K562 (cell line): ENCODE data around the gene THOP1. TPM values are rescaled to one million over a fixed set of nuclear protein-coding genes. Genes with fewer than 3 reads are reported as not detected.
A peak's percentile ranks its signal among the peaks of the same experiment; 100 is the strongest.

Source experiments
- ATAC-seq: fragments of 200-7000 bp; cut with Tn5 transposase; 3 replicates; pipeline ENCODE4 v1.9.1; 2020; ENCODE audit warnings: moderate library complexity
- BruUV-seq: library from RNA; stranded (reverse); fragments of 400-500 nt; replicated peaks from 2 replicates; lab custom pipeline; 2021; lab: Mats Ljungman, UMichigan
- CTCF ChIA-PET: fragments of 300-600 bp; formaldehyde crosslinking; extraction: SDS; loops from one replicate; lab custom pipeline; 2021; ENCODE audit warnings: low intra/inter-chr PET ratio; lab: Yijun Ruan, JAX
- POLR2A ChIA-PET: fragments of 300-600, 350-650 bp; sonication (Branson Sonifier 250); formaldehyde crosslinking; extraction: SDS; loops from one replicate; lab custom pipeline; 2021; ENCODE audit warnings: antibody characterized with exemption, inconsistent platforms; lab: Yijun Ruan, JAX
- DNase-seq, 4 experiments: peaks; one replicate each; pipeline versions ENCODE4 v3.0.0 to v3.0.0-alpha.2; 2011 to 2018; ENCODE audit warnings: low spot score in 3 of 4, mixed read lengths in 3 of 4; ENCODE audit errors: extremely low read depth in 1 of 4
- FAIRE-seq: peaks from 2 replicates; lab custom pipeline; 2011; peaks lifted over from hg19 to GRCh38; lab: Jason Lieb, UNC
- H2AFZ ChIP-seq: 2 replicates; pipeline ENCODE4 v1.6.0; 2011; ENCODE audit warnings: low read depth, low read length, control low read depth, inconsistent platforms
- H3K27ac ChIP-seq: fragments of 200-600 bp; 3 replicates; pipeline ENCODE4 v1.8.0; 2011; ENCODE audit warnings: low read depth, mild to moderate bottlenecking, control low read depth, inconsistent platforms, low read length, moderate library complexity, mixed read lengths; ENCODE audit errors: extremely low read depth
- H3K27me3 ChIP-seq, 2 experiments: fragments of 300-600 bp in 1 of 2; 2 replicates in 1 of 2; 3 replicates in 1 of 2; pipeline versions ENCODE4 v1.6.0 to v1.8.0; 2011; ENCODE audit warnings: inconsistent platforms in 2 of 2, low read length in 2 of 2, mild to moderate bottlenecking in 1 of 2, mixed read lengths in 1 of 2, moderate library complexity in 1 of 2; ENCODE audit not compliant: control insufficient read depth in 2 of 2, insufficient read depth in 2 of 2
- H3K36me3 ChIP-seq: fragments of 300-600 bp; 3 replicates; pipeline ENCODE4 v1.8.0; 2011; ENCODE audit warnings: mild to moderate bottlenecking, low read length, inconsistent platforms; ENCODE audit not compliant: control insufficient read depth, insufficient read depth
- H3K4me1 ChIP-seq, 2 experiments: fragments of 200-600 bp in 1 of 2; replicated peaks in 1 of 2; 2 replicates in 1 of 2; 3 replicates in 1 of 2; pipeline versions ENCODE4 v1.5.1 to v1.8.0; 2011; ENCODE audit warnings: inconsistent platforms in 2 of 2, low read length in 2 of 2, mild to moderate bottlenecking in 1 of 2, mixed read lengths in 1 of 2, moderate library complexity in 1 of 2; ENCODE audit not compliant: control insufficient read depth in 2 of 2, insufficient read depth in 2 of 2
- H3K4me2 ChIP-seq: 2 replicates; pipeline ENCODE4 v1.6.1; 2011; ENCODE audit warnings: low read length, control low read depth, inconsistent platforms, mixed read lengths; ENCODE audit not compliant: insufficient read depth
- H3K4me3 ChIP-seq: fragments of 200-600 bp; sonication (generic), shearing (Covaris generic); 2 replicates; pipeline ENCODE4 v1.5.1; 2016; ENCODE audit warnings: control low read depth, inconsistent platforms
- H3K79me2 ChIP-seq: fragments of 200-600 bp; 3 replicates; pipeline ENCODE4 v1.8.0; 2011; ENCODE audit warnings: low read length, inconsistent platforms; ENCODE audit not compliant: control insufficient read depth, insufficient read depth
- H3K9ac ChIP-seq, 2 experiments: 2 replicates each; pipeline versions ENCODE4 v1.6.0 to v1.6.1; 2011; ENCODE audit warnings: low read depth in 2 of 2, low read length in 2 of 2, control low read depth in 1 of 2, inconsistent platforms in 1 of 2, mild to moderate bottlenecking in 1 of 2, mixed read lengths in 1 of 2; ENCODE audit not compliant: insufficient read depth in 1 of 2
- H3K9me1 ChIP-seq: one replicate; pipeline ENCODE4 v1.6.0; 2011; ENCODE audit warnings: inconsistent platforms, mild to moderate bottlenecking, low read length, moderate library complexity; ENCODE audit not compliant: control insufficient read depth, insufficient read depth
- H3K9me3 ChIP-seq: replicated peaks from 2 replicates; pipeline ENCODE4 v1.5.1; 2011; ENCODE audit warnings: low read depth, low read length, inconsistent platforms; ENCODE audit not compliant: control insufficient read depth, insufficient read depth
- H4K20me1 ChIP-seq: replicated peaks from 2 replicates; pipeline ENCODE4 v1.6.1; 2011; ENCODE audit warnings: low read length, inconsistent platforms, mixed read lengths; ENCODE audit not compliant: control insufficient read depth, insufficient read depth
- DIDO1 ChIP-seq: fragments of 450-650 bp; IDR thresholded peaks from 2 replicates; pipeline ENCODE4 v1.6.1; 2016; ENCODE audit warnings: low read depth, missing biosample characterization, missing genetic modification characterization
- MYNN ChIP-seq, 2 experiments: sonication (generic); formaldehyde crosslinking in 1 of 2; IDR thresholded peaks; 2 replicates each; pipeline versions ENCODE4 v1.5.0 to v1.6.1; 2016 to 2020; ENCODE audit warnings: antibody characterized with exemption in 1 of 2, missing genetic modification reagents in 1 of 2
- NR2C2 ChIP-seq, 2 experiments: fragments of 200-800 bp in 1 of 2; sonication (Bioruptor generic) in 1 of 2; sonication (generic) in 1 of 2; formaldehyde crosslinking in 1 of 2; IDR thresholded peaks; 2 replicates each; pipeline versions ENCODE4 v1.6.1 to v1.8.0; 2016 to 2022; ENCODE audit warnings: mild to moderate bottlenecking in 1 of 2, missing compliant biosample characterization in 1 of 2, missing genetic modification characterization in 1 of 2, missing genetic modification reagents in 1 of 2
- RB1 ChIP-seq: fragments of 450-650 bp; IDR thresholded peaks from 2 replicates; pipeline ENCODE4 v1.6.1; 2017; ENCODE audit warnings: low read depth, mild to moderate bottlenecking
- RBBP5 ChIP-seq: fragments of 200-600 bp; sonication (generic); IDR thresholded peaks from 2 replicates; pipeline ENCODE4 v1.6.1; 2012; ENCODE audit warnings: borderline replicate concordance, mild to moderate bottlenecking, low read length, control low read depth, inconsistent platforms; ENCODE audit not compliant: insufficient read depth, poor library complexity, severe bottlenecking
- ZNF586 ChIP-seq: fragments of 450-650 bp; formaldehyde crosslinking; conservative IDR thresholded peaks from 2 replicates; pipeline ENCODE4 v1.4.0; 2020; ENCODE audit warnings: mild to moderate bottlenecking, moderate library complexity
- WGBS: fragments of 100-300 bp; shearing (Covaris generic); methylation state at CpG from one replicate; pipeline ENCODE4 v1.1.6; 2016; ENCODE audit warnings: low coverage, mixed read lengths; ENCODE audit not compliant: insufficient coverage; ENCODE audit errors: missing lambda C conversion rate; 5-methylcytosine and 5-hydroxymethylcytosine counted together
- in situ Hi-C: fragments of 300-500 bp; cut with MboI; formaldehyde crosslinking; loops from 4 replicates; pipeline ENCODE4 v1.15.0; 2018; ENCODE audit warnings: inconsistent platforms, mixed read lengths
- intact Hi-C: fragments of 100-400 bp; cut with micrococcal nuclease; formaldehyde crosslinking; loops from 2 replicates; pipeline ENCODE4 v1.14.2; 2022
- polyA plus RNA-seq, 8 experiments: library from polyadenylated mRNA; depleted of rRNA in 4 of 8; stranded (reverse) in 5 of 8; unstranded in 3 of 8; fragments of >200 nt; fragmentation: Nextera tagmentation in 2 of 8; fragmentation: Illumina TruSeq in 1 of 8; extraction: Ambion mirVana in 2 of 8; extraction: Trizol in 1 of 8; gene quantifications; 2 replicates each; pipeline versions ENCODE4 v1.2.1 to v1.2.3, GENCODE V29; 2011 to 2014; ENCODE audit warnings: inconsistent platforms in 1 of 8, missing spikeins in 1 of 8
- total RNA-seq, 7 experiments: library from RNA; depleted of rRNA in 6 of 7; stranded (reverse); fragments of >200 nt in 6 of 7; fragmentation: Illumina TruSeq in 2 of 7; extraction: Trizol in 2 of 7; gene quantifications; 2 replicates each; pipeline versions ENCODE4 v1.2.1 to v1.2.3, GENCODE V29; 2011 to 2021; ENCODE audit warnings: low replicate concordance in 1 of 7
- TF ChIP-seq, protein P1 (sequence below): fragments of 250-450 bp; sonication (Bioruptor Pico); IDR thresholded peaks from 2 replicates; pipeline ENCODE4 v1.8.0; 2022; ENCODE audit warnings: inconsistent platforms, mild to moderate bottlenecking, moderate library complexity, borderline replicate concordance
- TF ChIP-seq, protein P2 (sequence below): fragments of 250-450 bp; sonication (Bioruptor Pico); IDR thresholded peaks from 2 replicates; pipeline ENCODE4 v1.5.0; 2021
- TF ChIP-seq, protein P3 (sequence below): fragments of 450-650 bp; IDR thresholded peaks from 2 replicates; pipeline ENCODE4 v1.6.1; 2017; ENCODE audit warnings: antibody characterized with exemption, mild to moderate bottlenecking
- TF ChIP-seq, protein P4 (sequence below): fragments of 200-400 bp; formaldehyde crosslinking; IDR thresholded peaks from 2 replicates; pipeline ENCODE4 v1.6.1; 2017; ENCODE audit warnings: mild to moderate bottlenecking, low read depth, low read length, moderate library complexity

The THOP1 gene
- total and polyA plus RNA-seq, 9 of the 15 experiments (the other 6 are each of a cell fraction or from before 2014, with no cell fraction given) = 1.3 to 255 (median 96.1) TPM

DNA sequence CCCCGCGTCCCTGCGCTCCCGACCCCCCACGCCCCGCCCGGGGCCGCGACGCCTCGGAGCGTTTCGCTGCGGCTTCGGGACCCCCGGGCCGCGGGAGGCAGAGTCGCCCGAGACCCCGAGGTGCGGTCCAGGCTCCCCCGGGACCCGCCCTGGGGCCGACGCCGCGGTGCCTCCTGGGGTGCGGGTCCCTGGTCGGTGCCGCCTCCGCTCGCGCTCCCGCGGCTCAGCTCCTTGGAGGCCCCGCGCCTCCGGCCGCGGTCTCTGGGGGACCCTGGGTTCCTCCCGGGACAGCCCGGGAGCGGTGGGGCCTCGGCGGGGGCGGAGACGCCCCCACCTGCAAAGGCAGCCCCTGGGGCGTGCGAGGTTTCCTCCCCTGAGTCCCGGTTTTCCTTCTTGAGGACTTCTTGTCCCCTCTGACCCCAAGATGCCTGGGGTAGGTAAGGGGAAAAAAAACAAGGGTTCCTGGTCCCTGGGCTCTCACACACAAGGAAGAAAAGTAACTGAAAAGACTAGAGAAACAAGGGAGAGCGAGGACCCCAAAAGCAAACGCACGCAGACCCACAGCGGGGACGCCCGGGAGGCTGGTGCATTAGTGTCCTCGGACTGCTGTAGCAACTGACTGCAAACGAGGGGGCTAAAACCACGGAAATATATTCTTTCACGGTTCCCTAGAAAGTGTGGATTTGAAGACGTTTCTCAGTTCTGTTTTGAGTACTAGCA is 56.7 kb downstream of the THOP1 start:
- intact Hi-C loops (loop anchor here (1.0 kb wide), 1 partner anchor 108 kb away; no protein-coding TSS in a partner anchor), in situ Hi-C loops (no loop called here)
- H3K79me2 ChIP-seq = peaks cover 8% of the 10 kb centered on the region; the same call in 2 of the 3 replicates
- peak; percentile 20 to 61 (median 50) for DNase-seq
- ChIA-PET POLR2A (interaction anchor here (0.6 to 1.3 kb wide), 10 partner anchors 13 to 109 kb away, joined by 3 to 6 read pairs (median 4); no protein-coding TSS in a partner anchor), CTCF (no interaction called here)
- H3K9ac ChIP-seq = peak overlapping the region; percentile 90 to 93
- peak overlapping the region; percentile 91 for H2AFZ ChIP-seq
- H3K27ac ChIP-seq = peak overlapping the region; percentile 96
- no peaks in the 10 kb centered on the region for H3K27me3 ChIP-seq
- 0 out of 2 replicates have a peak, but pooled peaks cover 3% of the 10 kb centered on the region for H3K9me3 ChIP-seq
- 7% methylated on average over 45 of the region's 62 CpGs for WGBS
- no peaks in the 10 kb centered on the region for H4K20me1 ChIP-seq
- peak overlapping the region; percentile 83 for H3K4me3 ChIP-seq
- BruUV-seq = TSS peak; percentile 44
- no peaks in the 10 kb centered on the region for H3K9me1 ChIP-seq
- FAIRE-seq = peak; percentile 75
- ATAC-seq = peak; percentile 37
- peak overlapping the region; percentile 87 for H3K4me2 ChIP-seq
- H3K4me1 ChIP-seq = peaks cover 6 to 24% of the 10 kb centered on the region in 2 experiments; a peak in 4 of 5 replicates
- H3K36me3 ChIP-seq = no peaks in the 10 kb centered on the region
- no peak for TF ChIP-seq NR2C2 (CRISPR knock-in tag; IDR thresholded peaks at IDR 0.05)
- TF ChIP-seq NR2C2 (tag; IDR thresholded peaks at IDR 0.05) = no peak
- no peak for TF ChIP-seq MYNN (IDR thresholded peaks at IDR 0.05)
- TF ChIP-seq MYNN (CRISPR knock-in tag; IDR thresholded peaks at IDR 0.05) = no peak
- TF ChIP-seq, protein P1, sequence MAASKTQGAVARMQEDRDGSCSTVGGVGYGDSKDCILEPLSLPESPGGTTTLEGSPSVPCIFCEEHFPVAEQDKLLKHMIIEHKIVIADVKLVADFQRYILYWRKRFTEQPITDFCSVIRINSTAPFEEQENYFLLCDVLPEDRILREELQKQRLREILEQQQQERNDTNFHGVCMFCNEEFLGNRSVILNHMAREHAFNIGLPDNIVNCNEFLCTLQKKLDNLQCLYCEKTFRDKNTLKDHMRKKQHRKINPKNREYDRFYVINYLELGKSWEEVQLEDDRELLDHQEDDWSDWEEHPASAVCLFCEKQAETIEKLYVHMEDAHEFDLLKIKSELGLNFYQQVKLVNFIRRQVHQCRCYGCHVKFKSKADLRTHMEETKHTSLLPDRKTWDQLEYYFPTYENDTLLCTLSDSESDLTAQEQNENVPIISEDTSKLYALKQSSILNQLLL (CRISPR knock-in tag) = no peak
- TF ChIP-seq RBBP5 = peak; percentile 18
- no peak for TF ChIP-seq DIDO1 (tag)
- 0 out of 2 replicates have a peak, but pooled peaks have one; percentile 28 for TF ChIP-seq RB1
- TF ChIP-seq, protein P2, sequence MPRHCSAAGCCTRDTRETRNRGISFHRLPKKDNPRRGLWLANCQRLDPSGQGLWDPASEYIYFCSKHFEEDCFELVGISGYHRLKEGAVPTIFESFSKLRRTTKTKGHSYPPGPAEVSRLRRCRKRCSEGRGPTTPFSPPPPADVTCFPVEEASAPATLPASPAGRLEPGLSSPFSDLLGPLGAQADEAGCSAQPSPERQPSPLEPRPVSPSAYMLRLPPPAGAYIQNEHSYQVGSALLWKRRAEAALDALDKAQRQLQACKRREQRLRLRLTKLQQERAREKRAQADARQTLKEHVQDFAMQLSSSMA (CRISPR knock-in tag) = no peak
- TF ChIP-seq, protein P3, sequence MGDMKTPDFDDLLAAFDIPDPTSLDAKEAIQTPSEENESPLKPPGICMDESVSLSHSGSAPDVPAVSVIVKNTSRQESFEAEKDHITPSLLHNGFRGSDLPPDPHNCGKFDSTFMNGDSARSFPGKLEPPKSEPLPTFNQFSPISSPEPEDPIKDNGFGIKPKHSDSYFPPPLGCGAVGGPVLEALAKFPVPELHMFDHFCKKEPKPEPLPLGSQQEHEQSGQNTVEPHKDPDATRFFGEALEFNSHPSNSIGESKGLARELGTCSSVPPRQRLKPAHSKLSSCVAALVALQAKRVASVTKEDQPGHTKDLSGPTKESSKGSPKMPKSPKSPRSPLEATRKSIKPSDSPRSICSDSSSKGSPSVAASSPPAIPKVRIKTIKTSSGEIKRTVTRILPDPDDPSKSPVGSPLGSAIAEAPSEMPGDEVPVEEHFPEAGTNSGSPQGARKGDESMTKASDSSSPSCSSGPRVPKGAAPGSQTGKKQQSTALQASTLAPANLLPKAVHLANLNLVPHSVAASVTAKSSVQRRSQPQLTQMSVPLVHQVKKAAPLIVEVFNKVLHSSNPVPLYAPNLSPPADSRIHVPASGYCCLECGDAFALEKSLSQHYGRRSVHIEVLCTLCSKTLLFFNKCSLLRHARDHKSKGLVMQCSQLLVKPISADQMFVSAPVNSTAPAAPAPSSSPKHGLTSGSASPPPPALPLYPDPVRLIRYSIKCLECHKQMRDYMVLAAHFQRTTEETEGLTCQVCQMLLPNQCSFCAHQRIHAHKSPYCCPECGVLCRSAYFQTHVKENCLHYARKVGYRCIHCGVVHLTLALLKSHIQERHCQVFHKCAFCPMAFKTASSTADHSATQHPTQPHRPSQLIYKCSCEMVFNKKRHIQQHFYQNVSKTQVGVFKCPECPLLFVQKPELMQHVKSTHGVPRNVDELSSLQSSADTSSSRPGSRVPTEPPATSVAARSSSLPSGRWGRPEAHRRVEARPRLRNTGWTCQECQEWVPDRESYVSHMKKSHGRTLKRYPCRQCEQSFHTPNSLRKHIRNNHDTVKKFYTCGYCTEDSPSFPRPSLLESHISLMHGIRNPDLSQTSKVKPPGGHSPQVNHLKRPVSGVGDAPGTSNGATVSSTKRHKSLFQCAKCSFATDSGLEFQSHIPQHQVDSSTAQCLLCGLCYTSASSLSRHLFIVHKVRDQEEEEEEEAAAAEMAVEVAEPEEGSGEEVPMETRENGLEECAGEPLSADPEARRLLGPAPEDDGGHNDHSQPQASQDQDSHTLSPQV = 0 out of 2 replicates have a peak, but pooled peaks have one; percentile 25
- TF ChIP-seq, protein P4, sequence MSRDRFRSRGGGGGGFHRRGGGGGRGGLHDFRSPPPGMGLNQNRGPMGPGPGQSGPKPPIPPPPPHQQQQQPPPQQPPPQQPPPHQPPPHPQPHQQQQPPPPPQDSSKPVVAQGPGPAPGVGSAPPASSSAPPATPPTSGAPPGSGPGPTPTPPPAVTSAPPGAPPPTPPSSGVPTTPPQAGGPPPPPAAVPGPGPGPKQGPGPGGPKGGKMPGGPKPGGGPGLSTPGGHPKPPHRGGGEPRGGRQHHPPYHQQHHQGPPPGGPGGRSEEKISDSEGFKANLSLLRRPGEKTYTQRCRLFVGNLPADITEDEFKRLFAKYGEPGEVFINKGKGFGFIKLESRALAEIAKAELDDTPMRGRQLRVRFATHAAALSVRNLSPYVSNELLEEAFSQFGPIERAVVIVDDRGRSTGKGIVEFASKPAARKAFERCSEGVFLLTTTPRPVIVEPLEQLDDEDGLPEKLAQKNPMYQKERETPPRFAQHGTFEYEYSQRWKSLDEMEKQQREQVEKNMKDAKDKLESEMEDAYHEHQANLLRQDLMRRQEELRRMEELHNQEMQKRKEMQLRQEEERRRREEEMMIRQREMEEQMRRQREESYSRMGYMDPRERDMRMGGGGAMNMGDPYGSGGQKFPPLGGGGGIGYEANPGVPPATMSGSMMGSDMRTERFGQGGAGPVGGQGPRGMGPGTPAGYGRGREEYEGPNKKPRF = no peak
- no peak for TF ChIP-seq ZNF586 (CRISPR knock-in tag)
